COLO668 (cell line): ENCODE measurements around the gene DHRS4L2.

Experiments used
- DNase-seq: peaks from one replicate; lab custom pipeline; 2025; ENCODE audit not compliant: unreplicated experiment; lab: John Stamatoyannopoulos, UW

DHRS4L2 gene

DNA sequence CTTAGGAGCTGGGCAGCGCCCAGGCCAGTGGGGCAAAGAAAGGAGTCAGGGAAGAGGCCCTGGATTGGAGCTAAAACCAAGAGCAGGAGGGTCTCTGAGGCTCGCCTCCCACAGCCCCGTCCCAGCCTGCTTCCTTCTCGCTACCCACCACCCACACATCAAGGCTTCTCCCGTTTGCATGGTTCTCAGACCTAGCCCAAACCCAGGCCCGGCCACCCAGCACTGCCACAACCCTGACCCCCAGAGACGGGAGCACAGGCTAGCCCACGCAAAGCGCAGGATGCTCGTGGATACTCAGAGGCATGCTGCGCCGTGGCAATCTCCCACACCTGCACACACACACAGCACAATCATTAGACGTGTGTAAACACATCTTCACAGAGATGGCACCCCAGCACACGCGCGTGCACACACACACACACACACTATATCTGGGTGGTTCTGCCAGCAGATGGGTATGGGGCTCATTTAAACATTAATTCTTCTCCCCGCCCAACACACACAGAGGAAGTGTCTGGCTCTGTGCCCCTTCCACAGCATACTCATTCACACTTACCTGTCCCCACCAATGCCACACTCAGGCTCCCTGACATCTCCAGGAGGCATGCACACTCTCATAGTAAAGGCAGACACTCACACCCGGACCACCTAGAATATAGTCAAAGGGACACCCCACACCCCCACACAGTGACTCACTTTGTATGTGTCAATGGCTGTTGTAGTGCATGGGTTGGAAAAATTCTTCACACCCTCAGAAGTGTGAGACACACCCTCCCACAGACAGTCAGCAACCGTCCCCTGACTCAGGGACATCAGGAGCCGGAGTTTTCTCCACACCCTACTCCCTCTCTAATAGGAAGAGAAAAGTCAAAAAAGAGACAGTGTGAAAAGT lies 64.2 kb downstream of the DHRS4L2 start:
- DNase-seq: no peak

- no peak for DNase-seq
Measured at GRCh38 chr14:24053548-24054323, 65.0 kb downstream of the DHRS4L2 start.

GRCh38 chr14:24054324-24054641 lies 65.6 kb downstream of the DHRS4L2 start:
- no peak for DNase-seq

- DNase-seq: no peak
Measured at GRCh38 chr14:24054646-24055045, 65.9 kb downstream of the DHRS4L2 start.
